H54 (cell line): ENCODE data around the gene CALHM5.
A peak's percentile ranks its signal among the peaks of the same experiment; 100 is the strongest.
"Not testable (repeated sequence)": the region's sequence is repeated elsewhere in the genome, so short reads cannot be mapped to it uniquely, and the experiment has no call there.

Experiments used
- DNase-seq: peaks from one replicate; pipeline ENCODE4 v3.0.0; 2011; ENCODE audit warnings: low spot score, mixed read lengths; ENCODE audit not compliant: insufficient read length
- FAIRE-seq: peaks from 3 replicates; lab custom pipeline; 2011; peaks lifted over from hg19 to GRCh38; lab: Jason Lieb, UNC
- POLR2A ChIP-seq: IDR thresholded peaks from 2 replicates; pipeline ENCODE4 v1.6.1; 2011; ENCODE audit warnings: low read depth, mild to moderate bottlenecking, low read length

Gene CALHM5

GRCh38 chr6:116485559-116486184 lies 25.8 kb upstream of the CALHM5 start:
- TF ChIP-seq POLR2A = no peak
- DNase-seq = no peak
- FAIRE-seq = no peak

DNA sequence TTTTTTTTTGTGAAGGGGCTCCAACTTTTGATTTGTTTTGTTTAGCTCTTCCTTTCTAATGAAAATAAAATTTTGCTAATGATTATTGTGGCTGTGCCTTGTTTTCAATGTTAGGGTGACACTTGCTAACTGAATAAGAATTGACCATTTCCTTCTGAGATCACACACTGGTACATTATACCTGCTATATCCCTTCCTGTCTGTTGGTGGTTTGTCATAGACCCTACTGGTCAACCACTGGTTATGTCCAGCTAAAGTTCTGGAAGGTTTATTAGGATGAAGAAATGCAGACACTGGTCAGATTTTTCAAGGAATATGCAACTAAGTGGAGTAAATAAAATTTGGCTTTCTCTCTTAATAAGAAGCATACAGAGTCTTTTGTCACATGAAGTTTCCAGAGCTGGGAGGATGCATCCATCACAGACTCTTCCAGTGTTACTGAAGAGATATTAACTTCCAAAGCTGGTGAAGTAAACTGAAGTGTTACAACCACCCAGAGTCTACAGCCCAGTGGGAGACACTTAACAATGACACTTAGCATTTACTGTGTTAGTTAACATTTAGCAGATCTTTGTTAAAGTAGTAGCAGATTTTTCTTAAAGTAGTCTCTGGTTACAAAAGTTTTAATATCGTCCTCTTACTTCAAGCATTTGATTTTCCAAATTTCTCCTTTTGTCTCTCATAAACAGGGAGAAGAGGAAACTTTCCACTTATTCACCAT lies 19.7 kb upstream of the CALHM5 start:
- no peak for TF ChIP-seq POLR2A
- FAIRE-seq (no peak), DNase-seq (no peak)

DNA sequence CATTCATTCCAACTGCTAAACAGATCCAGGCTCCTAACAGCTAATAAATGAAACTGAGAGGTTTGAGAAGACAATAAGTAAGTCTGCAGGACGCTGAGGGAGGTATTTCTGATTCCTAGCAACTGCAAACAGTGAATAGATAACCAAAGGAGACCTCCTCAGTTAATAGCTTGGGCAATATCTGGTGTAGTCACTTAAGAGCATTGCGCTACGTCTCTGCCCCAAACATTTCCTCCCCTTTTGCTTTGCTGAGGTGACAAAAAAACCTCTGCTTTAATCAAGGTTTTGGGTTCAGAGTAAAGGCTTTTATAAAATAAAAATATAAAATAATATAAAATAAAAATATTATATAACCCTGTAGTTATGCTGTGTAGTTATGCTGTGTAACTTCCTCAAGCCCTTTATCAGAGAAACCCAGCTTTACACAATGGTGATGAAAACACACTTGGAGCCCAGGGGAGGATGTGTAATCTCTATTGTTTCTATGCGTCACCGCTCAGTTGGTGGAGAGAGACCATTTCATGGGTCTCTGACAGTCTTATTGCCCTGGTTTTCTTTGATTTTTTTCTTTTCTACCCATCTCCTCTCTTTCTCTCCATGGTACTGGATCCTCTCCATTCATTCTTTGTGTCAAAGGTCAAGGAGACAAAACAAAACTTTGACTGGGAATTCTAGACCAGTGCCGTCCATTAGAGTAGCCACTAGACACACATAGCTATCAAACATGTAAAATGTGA lies 18.9 kb upstream of the CALHM5 start:
- no peak for DNase-seq
- no peak for FAIRE-seq
- no peak for TF ChIP-seq POLR2A

- not testable (repeated sequence) for DNase-seq, FAIRE-seq
Observed at GRCh38 chr6:116495161-116495560, 16.3 kb upstream of the CALHM5 start.

DNA sequence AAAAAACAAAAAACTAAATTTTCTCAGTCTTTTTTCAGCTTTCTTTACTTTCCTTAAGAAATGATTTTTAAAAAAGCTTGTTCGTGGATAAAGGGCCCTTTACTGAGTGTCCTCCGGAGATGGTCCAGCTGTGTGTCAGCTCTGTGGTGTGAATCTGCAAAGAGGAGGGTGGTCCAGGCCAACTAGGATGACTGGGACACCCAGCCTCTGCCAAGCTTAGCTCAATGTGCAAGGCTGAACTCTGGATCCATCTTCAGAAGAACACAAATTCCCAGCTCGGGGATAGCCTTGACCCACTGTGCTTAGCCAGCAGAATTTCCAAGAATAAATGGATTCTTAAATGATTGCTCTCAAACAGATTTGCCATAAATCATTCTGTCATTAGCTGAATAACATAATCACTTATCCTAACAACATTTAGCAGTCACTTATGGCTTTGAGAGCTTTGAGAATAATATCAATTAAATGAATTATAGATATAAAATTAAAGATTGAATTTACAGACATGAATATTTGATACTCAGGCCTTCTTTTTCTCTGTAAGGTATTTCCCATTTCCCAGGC lies 14.2 kb upstream of the CALHM5 start:
- no peak for TF ChIP-seq POLR2A
- FAIRE-seq = no peak
- DNase-seq = no peak

- peak; percentile 77 for FAIRE-seq
- TF ChIP-seq POLR2A = no peak
- no peak for DNase-seq
Observed at GRCh38 chr6:116500969-116501433, 10.4 kb upstream of the CALHM5 start.

DNA sequence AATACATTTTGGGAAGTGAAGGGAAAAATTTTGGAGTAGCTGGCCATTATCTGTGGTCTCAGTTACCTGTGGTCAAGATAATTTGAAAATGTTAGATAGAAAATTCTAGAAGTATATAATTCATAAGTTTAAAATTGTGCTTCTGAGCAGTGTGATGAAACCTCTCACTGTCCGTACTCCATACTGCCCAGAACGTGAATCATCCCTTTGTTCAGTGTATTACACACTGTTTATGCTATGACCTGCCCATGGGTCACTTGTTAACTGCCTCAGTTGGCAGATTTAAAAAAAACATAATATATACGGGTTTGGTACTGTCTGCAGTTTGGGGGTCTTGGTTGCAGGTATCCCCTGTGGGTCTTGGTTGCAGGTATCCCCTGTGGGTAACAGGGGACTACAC lies 4.1 kb upstream of the CALHM5 start:
- no peak for DNase-seq
- no peak for FAIRE-seq
- TF ChIP-seq POLR2A = no peak

DNA sequence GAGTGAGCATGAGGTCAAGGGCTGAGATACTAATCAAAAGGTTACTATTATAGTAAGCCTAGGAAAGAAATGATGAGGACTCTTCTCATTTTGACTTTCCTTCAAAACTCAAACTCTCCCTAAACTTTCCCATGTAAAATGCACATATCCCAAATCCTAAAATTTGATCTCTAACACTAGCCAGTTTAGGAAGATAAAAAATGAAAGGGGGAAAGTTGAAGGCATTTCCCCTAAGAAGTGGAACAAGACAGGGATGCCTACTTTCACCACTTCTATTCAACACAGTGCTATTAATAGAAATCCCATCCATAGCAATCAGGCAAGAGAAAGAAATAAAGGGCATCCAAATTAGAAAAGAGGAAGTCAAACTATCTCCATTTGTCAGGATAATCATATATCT lies 2.9 kb upstream of the CALHM5 start:
- no peak for DNase-seq
- no peak for TF ChIP-seq POLR2A
- no peak for FAIRE-seq

DNA sequence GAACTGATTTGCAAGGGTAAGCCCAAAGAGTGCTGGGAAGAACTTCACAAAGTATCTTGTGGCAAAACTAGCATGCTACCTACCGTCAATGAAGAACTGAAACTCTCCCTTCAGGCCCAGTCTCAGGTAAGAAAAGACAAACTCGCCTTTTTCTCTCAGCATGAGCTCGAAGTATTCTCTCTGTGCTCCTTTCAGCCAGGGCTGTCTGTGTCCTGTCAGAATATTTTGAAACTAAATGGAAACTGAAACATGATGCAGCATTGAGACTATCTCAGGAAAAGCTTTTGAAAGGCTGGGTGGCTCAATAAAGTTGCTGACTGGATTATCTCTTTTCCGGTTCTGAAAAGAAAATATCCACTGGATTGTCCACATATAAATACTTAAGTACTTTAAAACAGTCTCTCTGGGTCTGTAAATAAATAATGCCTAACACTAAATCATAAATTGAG lies 696 bp downstream of the CALHM5 start:
- peak; percentile 55 for FAIRE-seq

DNA sequence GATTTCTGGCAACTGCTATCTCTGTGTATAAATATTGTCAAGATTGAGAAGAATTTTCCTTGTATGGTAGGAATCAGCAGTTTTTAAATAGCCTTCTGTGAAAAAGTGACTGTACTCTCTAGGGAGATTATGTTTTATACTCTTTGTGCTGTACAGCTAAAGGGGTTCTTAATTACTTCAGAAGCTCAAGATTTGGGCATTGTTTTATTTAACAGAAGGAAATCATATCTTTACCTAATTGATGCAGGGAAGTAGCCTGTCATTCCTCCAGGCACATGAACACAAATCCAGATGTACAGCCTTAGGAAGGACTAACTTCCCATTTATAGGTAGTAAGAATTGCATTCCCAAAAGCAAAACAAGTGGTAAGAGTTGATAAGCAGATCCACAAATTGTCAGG lies 1.3 kb downstream of the CALHM5 start:
- no peak for DNase-seq
- TF ChIP-seq POLR2A = no peak
- FAIRE-seq = no peak

More for the DNA sequence above, 696 bp downstream of the CALHM5 start:
- DNase-seq = no peak
- no peak for TF ChIP-seq POLR2A

DNA sequence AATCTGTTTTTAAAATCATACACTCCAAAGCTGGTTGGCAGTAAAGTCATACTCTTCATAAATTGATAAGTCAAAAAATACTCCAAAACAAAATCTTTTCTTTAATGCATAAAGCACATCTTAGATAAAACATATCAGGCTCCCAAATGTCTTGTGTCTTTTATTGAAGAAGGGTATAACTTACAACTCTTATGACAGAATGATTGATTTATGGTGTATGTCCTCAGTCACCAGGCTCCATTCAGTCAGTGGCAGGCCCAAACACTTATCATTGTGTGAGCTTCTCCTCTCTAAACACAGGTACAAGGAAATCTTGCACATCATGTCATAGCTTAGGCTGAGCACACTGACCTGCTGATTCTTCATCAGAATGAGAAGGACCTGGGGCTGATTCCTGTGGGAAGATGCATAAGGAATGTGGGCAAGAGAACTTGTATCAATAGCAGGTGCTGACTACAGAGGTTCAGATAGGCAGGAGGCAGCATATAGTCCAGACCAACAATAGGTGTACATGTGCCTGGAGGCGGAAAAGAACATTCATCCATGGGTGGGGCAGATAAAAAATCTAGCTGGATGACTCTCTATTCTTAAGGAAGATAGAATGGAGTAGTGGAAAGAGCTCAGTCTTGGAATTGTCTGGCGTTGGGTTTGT lies 1.9 kb downstream of the CALHM5 start:
- no peak for DNase-seq
- TF ChIP-seq POLR2A = no peak
- no peak for FAIRE-seq

DNA sequence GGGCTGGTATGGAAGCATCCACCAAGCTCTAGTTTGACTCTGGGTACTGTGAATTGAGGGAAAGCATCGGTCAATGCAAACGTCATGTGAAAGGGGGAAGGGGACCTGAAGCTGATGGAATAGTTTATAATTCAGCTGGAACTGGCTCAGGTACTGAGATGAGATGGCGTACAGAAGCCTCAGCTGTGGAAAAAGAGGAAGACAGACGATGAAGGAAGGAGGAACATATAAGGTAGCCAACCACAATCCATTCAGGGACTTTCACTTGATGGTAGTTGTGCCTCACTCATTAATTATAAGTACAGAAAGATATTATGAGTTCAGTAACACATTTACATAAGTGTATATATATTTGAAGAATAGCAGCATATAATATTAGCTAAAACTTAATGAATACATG lies 2.7 kb downstream of the CALHM5 start:
- TF ChIP-seq POLR2A = no peak
- DNase-seq (no peak), FAIRE-seq (no peak)

DNA sequence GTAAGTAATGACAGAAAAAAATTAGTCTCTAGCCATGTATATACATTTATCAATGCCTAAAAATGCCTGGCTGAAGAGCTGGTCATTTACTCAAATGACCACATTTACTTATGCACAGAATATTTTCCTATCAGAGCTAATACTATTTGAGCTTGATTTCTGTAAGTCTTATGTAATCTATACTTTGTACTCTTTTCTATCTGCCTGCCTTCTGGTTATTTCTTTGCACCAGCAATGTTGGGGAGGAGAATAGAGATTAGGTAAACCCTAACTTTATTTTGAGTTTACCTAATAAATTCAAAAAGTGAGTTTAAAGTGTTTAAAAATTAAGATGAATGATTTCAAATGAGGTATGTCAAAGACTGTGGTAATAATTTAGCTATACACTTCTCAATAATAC lies 3.7 kb downstream of the CALHM5 start:
- no peak for FAIRE-seq
- DNase-seq = no peak
- no peak for TF ChIP-seq POLR2A
